RKO (cell line): ENCODE measurements around the gene RAB28.
A peak's percentile ranks its signal among the peaks of the same experiment; 100 is the strongest.
"Not testable (repeated sequence)": the region's sequence is repeated elsewhere in the genome, so short reads cannot be mapped to it uniquely, and the experiment has no call there.

ENCODE experiments used
- DNase-seq: peaks from one replicate; pipeline ENCODE4 v3.0.0-alpha.2; 2016; ENCODE audit warnings: low spot score

Gene RAB28

DNA sequence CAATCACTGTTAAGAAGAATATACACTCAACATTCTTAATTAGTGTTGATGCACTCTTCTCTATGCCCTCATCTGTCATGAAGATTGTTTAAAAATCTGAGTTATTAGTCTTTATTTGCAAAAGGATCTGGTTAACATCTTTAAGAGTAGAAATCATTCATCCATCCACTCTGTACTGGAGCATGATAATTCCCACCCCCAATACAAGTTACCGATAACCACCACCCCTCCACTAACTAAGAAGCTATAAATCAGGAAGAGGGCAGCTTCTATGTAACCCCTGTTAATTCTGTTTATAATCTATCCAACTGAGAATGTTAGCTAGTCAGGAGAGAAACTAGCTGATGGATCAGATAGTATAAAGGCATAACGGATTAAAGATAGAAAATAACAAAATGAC is 34.5 kb downstream of the RAB28 start:
- no peak for DNase-seq

- no peak for DNase-seq
These were observed 38.0 kb downstream of the RAB28 start for GRCh38 chr4:13445841-13446790.

GRCh38 chr4:13441506-13441905 is 42.6 kb downstream of the RAB28 start:
- no peak for DNase-seq

- no peak for DNase-seq
These were observed 47.2 kb downstream of the RAB28 start for GRCh38 chr4:13436962-13437361.

DNA sequence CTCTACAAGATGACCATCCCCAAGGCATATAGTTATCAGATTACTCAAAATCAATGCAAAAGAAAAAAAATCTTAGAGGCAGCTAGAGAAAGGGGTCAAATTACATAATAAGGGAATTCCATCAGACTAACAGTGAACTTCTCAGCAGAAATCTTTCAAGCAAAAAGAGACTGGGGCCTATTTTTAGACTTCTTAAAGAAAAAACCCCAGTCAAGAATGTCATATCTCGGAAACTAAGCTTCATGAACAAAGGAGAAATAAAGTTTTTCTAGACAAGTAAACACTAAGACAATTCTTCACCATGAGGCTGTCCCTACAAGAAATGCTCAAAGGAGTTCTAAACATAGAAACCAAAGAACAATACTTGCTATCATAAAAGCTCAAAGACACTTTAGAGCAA is 51.7 kb downstream of the RAB28 start:
- no peak for DNase-seq

DNA sequence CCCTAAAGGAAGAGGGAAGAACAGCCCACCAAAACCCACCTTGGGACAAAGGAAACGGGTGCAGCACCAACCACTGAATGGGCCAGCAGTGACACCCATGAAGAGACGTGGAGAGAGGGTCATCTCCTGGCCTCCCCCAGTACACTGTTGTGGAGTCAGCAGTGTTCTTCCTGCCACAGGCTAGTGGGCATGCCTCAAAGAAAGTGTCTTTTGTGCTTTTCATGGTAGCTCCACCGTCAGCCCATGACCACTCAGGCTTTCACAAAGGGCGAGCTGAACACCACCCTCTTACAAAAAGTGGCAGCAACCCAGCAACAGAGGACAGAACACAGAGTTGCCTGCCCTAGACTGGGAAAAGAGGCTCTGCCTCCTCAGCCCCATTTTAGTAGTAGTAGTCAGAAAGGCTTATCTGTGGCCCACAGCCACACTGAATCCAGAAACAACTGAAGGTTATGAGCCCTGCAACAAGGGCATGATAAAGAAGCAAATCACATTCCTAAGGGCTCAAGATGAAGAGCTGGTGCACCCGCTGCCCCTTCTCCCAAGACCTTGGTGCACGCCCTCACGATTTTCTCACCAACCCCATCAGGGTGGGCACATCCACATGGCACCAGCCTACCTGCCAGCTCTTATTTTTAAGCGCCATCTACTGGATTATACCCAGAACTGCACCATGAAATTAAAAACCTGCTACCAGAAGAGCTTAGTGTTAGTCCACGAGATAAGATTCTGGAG is 53.1 kb downstream of the RAB28 start:
- DNase-seq, result no peak

DNA sequence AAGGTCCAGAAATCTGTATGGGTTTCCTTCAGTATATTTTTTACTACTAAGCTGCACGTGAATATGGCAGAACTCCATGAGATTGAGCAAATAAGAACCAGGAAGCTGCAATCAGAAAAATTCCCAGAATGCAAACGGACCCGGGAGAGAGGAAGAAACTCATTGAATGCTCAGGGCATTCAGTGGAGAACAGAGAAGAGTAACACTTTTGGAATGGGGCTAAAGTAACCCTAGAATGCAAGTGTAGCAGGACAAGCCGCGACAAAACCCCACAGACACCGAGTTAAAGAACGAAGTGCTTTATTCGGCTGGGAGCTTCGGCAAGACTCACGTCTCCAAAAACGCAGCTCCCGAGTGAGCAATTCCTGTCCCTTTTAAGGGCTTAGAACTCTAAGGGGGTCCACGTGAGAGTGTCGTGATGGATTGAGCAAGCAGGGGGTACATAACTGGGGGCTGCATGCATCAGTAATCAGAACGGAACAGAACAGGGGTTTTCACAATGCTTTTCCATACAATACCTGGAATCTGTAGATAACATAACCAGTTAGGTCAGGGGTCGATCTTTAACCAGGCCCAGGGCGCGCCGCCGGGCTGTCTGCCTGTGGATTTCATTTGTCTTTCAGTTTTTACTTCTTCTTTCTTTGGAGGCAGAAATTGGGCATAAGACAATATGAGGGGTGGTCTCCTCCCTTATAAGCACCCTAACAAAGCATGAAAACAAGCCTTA is 56.4 kb downstream of the RAB28 start:
- no peak for DNase-seq

DNA sequence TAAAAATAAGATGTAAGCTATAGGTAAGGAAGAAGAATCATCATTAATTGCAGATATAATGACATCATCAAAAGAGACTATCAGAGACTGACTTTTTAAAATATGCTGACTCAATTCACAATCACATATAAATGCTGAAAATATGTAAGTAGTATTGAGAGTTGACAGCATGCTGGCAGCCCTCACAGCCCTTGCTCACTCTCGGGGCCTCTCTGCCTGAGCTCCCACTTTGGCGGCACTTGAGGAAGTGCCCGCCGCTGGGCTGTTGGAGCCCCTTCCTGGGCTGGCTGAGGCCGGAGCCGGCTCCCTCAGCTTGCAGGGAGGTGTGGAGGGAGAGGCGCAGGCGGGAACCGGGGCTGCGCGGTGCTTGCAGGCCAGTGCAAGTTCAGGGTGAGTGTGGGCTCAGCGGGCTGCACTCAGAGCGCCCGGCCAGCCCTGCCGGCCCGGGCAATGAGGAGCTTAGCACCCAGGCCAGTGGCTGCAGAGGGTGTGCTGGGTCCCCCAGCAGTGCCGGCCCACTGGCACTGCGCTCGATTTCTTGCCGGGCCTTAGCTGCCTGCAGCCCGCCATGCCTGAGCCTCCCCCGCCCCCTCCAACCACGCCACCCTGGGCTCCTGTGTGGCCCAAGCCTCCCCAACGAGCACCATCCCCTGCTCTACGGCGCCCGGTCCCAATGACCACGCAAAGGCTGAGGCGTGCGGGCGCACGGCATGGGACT is 68.9 kb downstream of the RAB28 start:
- no peak for DNase-seq

DNA sequence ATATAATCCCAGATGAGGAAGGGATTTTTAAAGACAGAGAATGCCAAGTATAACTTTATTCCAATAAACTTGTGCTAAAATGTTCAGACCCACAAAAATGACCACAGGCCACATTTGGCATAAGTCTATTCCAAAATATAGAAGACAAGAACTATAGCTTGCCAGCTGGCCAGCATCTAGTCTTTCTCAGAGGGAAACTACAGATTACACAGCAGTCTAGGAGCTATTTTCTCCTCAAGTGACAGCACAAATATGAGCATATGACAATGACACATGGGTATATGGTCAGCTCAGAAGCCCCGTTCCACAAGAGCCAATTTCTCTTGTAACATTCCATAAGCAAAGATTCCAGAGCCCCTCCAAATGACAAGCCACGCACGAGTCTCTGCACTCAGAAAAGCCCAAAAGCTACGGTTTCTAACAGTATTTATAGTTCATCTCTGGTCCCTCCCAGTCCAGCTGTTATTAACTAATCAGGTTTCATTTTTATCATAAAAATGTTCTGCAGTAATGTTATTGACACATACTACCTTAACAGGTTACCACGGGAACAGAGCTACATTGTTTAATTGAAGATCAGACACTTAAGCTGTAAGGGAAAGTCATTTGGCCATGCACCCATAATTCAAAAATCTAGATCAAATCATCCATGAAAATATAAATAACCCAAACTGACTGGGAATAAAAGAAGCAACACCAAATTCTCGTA is 70.3 kb downstream of the RAB28 start:
- no peak for DNase-seq

DNA sequence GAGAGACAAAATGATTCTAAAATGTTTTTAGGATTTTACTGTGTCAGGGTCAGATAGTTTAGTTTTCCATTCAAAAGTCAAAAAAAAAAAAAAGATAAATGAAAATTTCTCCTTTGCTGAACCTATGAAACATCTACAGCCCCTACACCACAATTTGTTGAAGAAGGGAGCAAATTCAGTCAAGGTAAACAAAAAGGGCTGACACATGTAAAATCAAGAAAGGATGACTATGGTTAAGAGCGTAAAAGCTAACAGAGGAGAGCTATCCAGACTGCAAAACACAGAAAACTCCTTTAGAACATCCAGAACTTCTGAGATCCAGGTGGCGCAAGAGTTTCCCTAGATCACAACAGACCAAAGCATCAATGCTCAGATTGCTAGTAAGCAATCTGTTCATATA is 72.2 kb downstream of the RAB28 start:
- no peak for DNase-seq

DNA sequence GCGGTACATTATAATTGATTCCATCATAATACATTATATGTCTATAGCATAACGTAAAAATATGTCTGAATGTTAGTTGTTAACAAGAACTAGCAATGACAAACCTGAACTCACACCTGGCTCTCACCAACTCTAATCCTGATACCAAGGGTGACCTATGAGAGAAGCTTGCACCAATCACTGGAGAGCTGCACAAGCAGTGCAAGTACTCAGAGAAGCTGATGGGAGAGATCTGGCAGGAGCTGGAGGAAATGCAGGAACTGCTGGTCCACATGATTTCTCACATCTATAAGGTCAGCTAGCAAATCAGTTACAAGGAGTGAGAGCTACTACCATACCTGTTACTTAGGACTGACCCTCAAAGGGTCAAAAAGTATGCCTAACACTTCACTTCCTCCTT is 74.8 kb downstream of the RAB28 start:
- no peak for DNase-seq

DNA sequence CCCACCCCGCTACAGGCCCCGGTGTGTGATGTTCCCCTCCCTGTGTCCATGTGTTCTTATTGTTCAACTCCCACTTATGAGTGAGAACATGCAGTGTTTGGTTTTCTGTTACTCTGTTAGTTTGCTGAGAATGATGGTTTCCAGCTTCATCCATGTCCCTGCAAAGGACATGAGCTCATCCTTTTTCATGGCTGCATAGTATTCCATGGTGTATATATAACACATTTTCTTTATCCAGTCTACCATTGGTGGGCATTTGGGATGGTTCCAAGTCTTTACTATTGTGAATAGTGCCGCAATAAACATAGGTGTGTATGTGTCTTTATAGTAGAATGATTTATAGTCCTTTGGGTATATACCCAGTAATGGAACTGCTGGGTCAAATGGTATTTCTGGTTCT is 78.0 kb downstream of the RAB28 start:
- DNase-seq, result not testable (repeated sequence)

GRCh38 chr4:13403833-13404232 is 80.3 kb downstream of the RAB28 start:
- no peak for DNase-seq

GRCh38 chr4:13403326-13403725 is 80.8 kb downstream of the RAB28 start:
- no peak for DNase-seq

GRCh38 chr4:13399257-13399656 is 84.9 kb downstream of the RAB28 start:
- DNase-seq, result peak; percentile 19

GRCh38 chr4:13396161-13396560 is 88.0 kb downstream of the RAB28 start:
- no peak for DNase-seq

GRCh38 chr4:13389901-13390300 is 94.2 kb downstream of the RAB28 start:
- DNase-seq, result not testable (repeated sequence)

- DNase-seq, result no peak
These were observed 97.6 kb downstream of the RAB28 start for GRCh38 chr4:13386405-13387107.

DNA sequence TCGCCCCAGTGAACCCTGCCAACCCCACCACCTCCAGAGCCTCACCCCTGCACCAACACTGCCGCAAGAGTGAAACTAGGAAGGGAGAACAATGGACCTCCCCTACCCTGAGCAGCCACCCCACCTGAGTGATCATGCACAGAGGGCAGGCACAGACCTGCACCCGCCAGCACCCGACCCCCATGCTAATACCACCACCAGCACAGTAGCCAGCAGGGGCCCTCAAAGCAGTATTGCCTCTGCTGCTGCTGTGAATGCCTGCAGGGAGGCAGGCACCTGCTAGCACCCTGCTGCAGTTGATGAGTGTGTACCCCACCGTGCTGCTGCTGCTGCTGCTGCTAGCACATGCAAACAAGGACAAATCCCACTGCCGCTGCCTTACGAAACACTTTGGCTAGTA is 100.1 kb downstream of the RAB28 start:
- no peak for DNase-seq

GRCh38 chr4:13378973-13379759 is 105.0 kb downstream of the RAB28 start:
- no peak for DNase-seq
